ENCODE results near the gene BLOC1S4. TPM values are rescaled to one million over a fixed set of nuclear protein-coding genes. Genes with fewer than 3 reads are reported as not detected.

Gene BLOC1S4
- total RNA-seq, 1 experiment from 2014 or later: 15.7 TPM

- no TSS peak for BruUV-seq (replicated peaks)
- H3K4me3 ChIP-seq (replicated peaks in 1 of 2; ENCODE audit: low read depth in 1 of 2, low read length in 2 of 2): no peak overlapping the region
- no peaks in the 10 kb centered on the region for H3K36me3 ChIP-seq (ENCODE audit: control insufficient read depth in 1 of 2, insufficient read depth in 2 of 2, low read length in 2 of 2)
- H3K4me1 ChIP-seq (ENCODE audit: control insufficient read depth in 1 of 2, insufficient read depth in 2 of 2, low read length in 2 of 2): peaks cover 4 to 16% of the 10 kb centered on the region in 2 experiments; a peak in 3 of 4 replicates
- ATAC-seq (no peak), DNase-seq (ENCODE audit: low read depth, low spot score) (no peak)
- H3K9me2 ChIP-seq (ENCODE audit: insufficient read depth): no peaks in the 10 kb centered on the region
- no peak overlapping the region for H2AFZ ChIP-seq (ENCODE audit: low read depth, low read length, poor library complexity, severe bottlenecking)
- H4K20me1 ChIP-seq (ENCODE audit: insufficient read depth): no peaks in the 10 kb centered on the region
- H3K4me2 ChIP-seq (ENCODE audit: low read length): no peak overlapping the region
- no peaks in the 10 kb centered on the region for H3K79me2 ChIP-seq (ENCODE audit: insufficient read depth, low read length)
- H3K9me3 ChIP-seq (ENCODE audit: control insufficient read depth in 1 of 2, insufficient read depth in 1 of 2, low read depth in 1 of 2, low read length in 2 of 2): no peaks in the 10 kb centered on the region
- no peak overlapping the region for H3K9ac ChIP-seq (ENCODE audit: low read length)
- H3K27ac ChIP-seq (ENCODE audit: low read depth, low read length): no peak overlapping the region
- ChIA-PET CTCF (no interaction called here), POLR2A (no interaction called here), RAD21 (ENCODE audit: low non-redundant PET in 1 of 2, low total read pairs in 2 of 2, uncharacterized antibody in 2 of 2, unreplicated experiment in 2 of 2) (no interaction called here)
- intact Hi-C loops (cut with micrococcal nuclease): loop anchor here (10.0 kb wide), 1 partner anchor 247 kb away; no protein-coding TSS in a partner anchor
- TF ChIP-seq EZH2phosphoT487 (IDR thresholded peaks at IDR 0.05; ENCODE audit: borderline replicate concordance): no peak
- TF ChIP-seq EZH2 (IDR thresholded peaks at IDR 0.05): no peak
- TF ChIP-seq REST (IDR thresholded peaks at IDR 0.05; ENCODE audit: low read depth): no peak
- no peak for TF ChIP-seq RAD21 (IDR thresholded peaks at IDR 0.05; ENCODE audit: low read depth)
- no peak for TF ChIP-seq ZFX (IDR thresholded peaks at IDR 0.05)
- TF ChIP-seq CTCF (IDR thresholded peaks at IDR 0.05 in 2 of 3, conservative IDR thresholded peaks at IDR 0.05 in 1 of 3; ENCODE audit: borderline replicate concordance in 1 of 3, insufficient read depth in 1 of 3, low read depth in 2 of 3, low read length in 2 of 3): no peak
- no peak for TF ChIP-seq ZBTB33 (IDR thresholded peaks at IDR 0.05; ENCODE audit: extremely low read depth, insufficient replicate concordance, low read length)
- no peak for TF ChIP-seq EGR1 (IDR thresholded peaks at IDR 0.05; ENCODE audit: low read depth)
- TF ChIP-seq SRF (IDR thresholded peaks at IDR 0.05; ENCODE audit: low read depth): no peak
- no peak for TF ChIP-seq TCF7L2 (IDR thresholded peaks at IDR 0.05; ENCODE audit: borderline replicate concordance, extremely low read depth, insufficient read depth, insufficient read length)
- TF ChIP-seq CEBPB (IDR thresholded peaks at IDR 0.05; ENCODE audit: low read depth): no peak
- H3K27me3 ChIP-seq (ENCODE audit: insufficient read depth, low read length): no peaks in the 10 kb centered on the region
These were observed 11.3 kb downstream of the BLOC1S4 start for GRCh38 chr4:6727081-6727942.
